GOT3 (cell line): ENCODE measurements around the gene SEPTIN12.

ENCODE experiments used
- DNase-seq: peaks from one replicate; lab custom pipeline; 2025; ENCODE audit warnings: mixed read lengths; lab: John Stamatoyannopoulos, UW

SEPTIN12 gene

DNA sequence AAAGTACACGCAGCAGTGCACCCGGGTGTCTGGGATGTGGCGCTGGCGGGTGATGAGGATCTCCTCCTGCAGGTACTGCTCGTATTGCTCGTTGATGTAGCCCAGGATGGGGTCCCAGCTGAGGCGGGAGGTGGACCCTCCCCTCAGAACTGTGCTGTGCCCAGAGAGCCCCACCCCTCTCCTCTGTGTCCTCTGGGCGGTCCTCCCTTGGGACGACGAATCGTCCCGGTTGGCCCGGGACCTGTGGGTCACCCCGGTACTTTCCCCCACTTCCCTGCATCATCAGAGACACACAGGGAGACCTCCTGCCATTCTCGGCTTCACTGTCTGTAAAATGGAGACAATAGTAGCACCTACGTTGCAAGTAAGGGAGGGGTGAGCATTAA, 4.2 kb downstream of the SEPTIN12 start:
- no peak for DNase-seq

DNA sequence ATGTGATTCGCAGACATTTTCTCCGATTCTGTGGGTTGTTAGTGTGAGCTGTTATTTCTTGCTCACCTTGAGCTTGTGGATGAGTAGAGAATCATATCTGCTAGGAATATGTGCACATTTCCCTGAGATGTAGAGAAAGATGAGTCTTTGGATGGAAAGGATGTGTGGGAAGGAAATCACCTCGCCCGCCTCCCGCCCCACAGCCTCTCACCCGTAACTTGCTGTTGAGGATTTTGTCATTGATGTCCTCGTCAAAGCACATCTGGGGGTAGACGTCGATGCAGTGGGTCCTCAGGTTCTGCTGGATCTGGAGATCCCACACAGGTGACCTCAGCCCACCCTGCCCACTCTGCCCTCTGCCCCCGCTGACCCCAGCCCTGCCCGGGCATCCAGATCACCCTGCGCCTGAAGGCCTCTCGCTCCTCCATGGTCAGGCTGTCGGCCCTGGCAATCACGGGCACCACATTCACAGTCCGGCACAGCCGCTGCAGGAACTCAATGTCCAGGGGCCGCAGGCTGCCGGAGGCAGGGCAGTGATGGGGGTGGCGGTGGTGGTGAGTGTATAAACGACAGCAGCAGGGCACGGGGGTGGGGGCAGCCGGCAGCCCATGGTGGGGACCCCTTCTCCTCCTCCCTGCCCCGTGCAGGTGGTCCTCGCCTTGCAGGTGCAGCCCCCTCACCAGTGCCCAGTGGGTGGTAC, 4.7 kb downstream of the SEPTIN12 start:
- DNase-seq = no peak

DNA sequence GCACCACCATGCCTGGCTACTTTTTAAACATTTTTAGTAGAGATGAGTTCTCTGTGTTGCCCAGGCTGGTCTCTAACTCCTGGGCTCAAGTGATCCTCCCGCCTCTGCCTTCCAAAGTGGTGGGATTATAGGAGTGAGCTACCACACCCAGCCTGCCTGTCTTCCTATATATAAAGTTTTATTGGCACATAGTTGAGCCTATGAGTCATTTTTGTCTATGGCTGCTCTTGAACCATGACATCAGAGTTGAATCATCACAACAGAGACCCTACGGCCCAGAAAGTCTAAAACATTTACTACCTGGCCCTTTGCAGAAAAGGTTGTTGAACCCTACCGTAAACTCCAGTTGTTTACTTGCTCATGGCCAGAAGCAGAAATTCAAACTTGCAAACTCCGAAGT, 7.9 kb downstream of the SEPTIN12 start:
- DNase-seq = no peak

GRCh38 chr16:4778050-4778392, 10.1 kb downstream of the SEPTIN12 start:
- DNase-seq = no peak

DNA sequence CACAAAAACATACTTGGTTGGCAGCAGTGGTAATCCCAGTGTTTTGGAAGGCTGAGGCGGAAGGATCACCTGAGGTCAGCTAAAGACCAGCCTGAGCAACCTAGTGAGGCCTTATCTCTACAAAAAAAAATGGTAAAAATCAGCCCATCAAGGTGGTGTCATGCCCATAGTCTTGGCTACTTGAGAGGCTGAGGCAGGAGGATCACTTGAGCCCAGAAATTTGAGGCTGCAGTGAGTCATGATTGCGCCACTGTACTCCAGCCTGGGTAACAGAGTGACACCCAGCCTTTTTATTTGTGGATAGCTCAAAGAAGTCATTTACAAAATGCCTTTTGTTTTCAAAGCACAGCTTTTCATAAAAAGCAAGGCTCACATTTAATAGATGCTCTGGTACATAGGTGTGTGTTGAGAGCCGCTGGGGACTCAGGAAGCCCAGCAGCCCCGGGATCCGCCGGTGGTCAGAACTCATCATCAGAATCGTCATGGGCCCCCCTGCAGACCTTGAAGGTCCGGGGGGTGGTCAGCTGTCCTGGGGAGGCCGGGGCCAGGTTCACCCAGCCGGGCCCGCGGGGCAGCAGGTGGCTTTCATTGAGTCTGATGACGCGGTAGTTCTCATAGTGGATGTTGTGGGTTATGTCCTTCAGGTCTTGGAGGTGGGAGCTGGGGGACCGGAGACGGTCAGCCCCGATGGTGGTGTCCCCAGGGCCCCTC, 10.7 kb downstream of the SEPTIN12 start:
- DNase-seq = no peak

DNA sequence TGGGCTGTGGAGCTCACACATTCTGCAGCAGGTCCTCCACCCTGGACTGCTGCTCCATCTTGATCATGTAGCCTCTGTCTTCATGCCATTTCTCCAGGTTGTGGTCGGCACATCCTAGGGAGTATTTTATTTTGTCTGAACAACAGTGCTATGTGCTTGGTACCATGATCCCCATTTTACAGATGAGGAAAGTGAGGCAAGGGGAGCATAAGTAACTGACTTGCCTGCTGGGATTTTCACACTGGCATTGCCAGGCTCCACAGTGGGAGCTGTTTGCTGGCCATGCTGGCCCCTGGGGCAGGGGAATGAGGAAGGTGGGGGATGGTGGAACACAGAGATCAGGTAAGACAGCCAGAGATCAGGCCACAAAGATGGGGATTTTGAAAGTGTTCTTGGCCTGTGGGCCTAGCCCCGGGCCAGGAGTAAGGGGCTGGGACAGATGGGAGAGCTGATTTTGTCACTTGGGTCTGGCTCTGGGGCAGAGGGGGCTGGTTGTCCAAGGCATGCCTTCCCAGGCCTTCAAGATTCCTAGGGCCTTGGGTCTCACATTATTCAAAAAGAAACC, 11.9 kb downstream of the SEPTIN12 start:
- DNase-seq = no peak

- DNase-seq = no peak
These were observed 13.1 kb downstream of the SEPTIN12 start for GRCh38 chr16:4775005-4775404.

GRCh38 chr16:4772351-4772750, 15.8 kb downstream of the SEPTIN12 start:
- no peak for DNase-seq

DNA sequence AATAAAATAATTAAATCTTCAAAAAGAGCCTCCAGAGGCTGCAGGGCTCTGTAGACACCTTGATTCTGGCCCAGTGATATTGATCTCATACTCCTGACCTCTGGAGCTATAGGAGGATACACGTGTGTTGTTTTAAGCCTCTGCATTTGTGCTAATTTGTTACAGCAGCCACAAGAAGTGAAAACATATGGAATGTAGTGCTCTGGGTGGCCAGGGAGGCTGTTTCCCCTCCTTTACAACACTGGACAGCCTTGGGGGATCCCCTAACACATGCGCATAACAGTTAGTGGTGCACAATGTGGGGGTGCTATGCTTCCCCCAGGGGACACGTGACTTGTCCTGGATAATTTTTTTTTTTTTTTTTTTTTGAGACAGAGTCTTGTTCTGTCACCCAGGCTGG, 16.5 kb downstream of the SEPTIN12 start:
- DNase-seq = no peak

DNA sequence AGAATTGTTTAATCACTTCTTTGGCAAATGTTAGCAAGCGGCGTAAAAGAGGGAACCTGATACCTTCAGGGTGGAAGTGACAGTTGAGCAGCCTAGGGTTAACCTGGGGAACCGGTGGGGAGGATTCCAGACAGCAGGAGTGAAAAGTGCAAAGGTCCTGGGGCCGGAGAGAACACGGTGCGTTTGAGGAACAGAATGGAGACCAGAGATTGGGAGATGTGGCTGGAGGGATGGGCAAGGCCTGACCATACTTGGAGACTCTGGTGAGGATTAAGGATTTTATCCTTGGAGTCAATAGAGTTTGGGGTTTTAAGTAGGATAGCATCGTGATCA, 18.9 kb downstream of the SEPTIN12 start:
- DNase-seq = no peak

DNA sequence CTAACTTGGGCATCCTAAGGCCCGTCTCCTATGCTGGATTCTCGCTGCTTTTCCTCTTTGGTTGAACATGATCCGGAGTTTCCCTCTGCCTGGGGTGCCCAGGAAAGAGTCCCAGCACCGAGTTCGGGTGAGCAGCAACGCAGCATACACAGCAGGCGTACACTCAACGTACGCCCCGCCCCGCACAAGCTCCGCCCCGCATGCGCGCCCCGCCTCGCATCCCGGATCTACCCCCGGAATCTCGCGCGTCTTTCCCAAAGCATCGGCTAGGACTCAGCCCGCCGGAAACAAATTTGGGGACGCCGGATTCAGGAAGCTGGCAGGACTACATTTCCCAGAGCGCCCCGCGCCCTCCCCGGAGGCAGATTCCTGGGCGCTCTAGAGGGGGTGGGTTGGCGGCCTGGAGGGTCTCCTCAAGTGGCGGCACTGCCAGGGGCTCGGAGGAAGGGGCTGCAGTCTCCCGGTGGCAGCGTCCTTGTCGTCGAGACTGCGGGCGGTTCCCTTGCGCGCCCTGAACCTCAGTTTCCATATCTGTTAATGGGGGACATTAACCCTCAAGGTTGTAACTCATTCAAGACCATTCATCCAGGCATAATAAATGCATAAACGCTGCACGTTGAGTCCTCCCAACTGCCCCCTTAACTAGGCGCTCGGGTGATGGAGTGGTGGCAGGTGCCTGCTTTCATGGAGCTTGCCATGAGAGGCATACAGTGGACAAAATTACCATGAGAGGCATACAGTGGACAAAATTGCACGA, 19.4 kb downstream of the SEPTIN12 start:
- peak; percentile 82 for DNase-seq

GRCh38 chr16:4767872-4768548, 20.1 kb downstream of the SEPTIN12 start:
- no peak for DNase-seq

DNA sequence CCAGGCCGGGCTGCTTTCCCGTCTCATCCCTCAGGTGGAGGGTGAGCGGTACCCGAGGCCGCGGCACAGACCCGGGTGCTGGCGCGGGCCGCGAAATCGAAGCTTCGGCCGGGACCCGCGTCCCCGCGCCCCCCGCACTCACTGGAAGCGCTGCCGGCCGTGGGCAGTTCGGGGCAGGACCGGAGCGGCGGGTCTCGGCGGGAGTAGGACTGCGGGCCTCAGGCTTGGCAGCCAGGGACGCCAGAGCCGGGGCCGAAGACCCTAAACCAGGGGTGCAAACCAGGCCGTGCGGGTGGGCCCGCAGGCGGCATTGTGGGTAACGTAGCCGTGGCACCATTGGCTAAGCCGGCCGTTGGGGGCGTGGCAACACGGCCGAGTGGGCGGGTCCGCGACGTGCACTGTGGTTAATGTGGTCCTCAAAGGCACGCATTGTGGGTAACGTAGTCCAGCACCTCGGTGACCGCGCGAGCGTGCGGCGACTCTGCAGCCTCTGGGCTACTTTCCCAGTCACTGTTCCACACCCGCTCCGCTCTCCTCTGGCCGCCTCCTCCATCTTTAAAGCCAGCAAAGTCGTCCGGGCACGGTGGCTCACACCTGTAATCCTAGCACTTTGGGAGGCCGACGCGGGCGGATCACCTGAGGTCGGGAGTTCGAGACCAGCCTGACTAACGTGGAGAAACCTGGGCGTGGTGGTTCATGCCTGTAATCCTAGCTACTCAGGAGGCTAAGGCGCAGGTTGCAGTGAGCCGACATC, 21.1 kb downstream of the SEPTIN12 start, which contains the start of gene ZNF500:
Gene ZNF500, minus strand, starts transcription at position 288 of the 754 bp plus-strand sequence. CDS start 1,184 bp downstream, outside the sequence.
- peak; percentile 89 for DNase-seq

DNA sequence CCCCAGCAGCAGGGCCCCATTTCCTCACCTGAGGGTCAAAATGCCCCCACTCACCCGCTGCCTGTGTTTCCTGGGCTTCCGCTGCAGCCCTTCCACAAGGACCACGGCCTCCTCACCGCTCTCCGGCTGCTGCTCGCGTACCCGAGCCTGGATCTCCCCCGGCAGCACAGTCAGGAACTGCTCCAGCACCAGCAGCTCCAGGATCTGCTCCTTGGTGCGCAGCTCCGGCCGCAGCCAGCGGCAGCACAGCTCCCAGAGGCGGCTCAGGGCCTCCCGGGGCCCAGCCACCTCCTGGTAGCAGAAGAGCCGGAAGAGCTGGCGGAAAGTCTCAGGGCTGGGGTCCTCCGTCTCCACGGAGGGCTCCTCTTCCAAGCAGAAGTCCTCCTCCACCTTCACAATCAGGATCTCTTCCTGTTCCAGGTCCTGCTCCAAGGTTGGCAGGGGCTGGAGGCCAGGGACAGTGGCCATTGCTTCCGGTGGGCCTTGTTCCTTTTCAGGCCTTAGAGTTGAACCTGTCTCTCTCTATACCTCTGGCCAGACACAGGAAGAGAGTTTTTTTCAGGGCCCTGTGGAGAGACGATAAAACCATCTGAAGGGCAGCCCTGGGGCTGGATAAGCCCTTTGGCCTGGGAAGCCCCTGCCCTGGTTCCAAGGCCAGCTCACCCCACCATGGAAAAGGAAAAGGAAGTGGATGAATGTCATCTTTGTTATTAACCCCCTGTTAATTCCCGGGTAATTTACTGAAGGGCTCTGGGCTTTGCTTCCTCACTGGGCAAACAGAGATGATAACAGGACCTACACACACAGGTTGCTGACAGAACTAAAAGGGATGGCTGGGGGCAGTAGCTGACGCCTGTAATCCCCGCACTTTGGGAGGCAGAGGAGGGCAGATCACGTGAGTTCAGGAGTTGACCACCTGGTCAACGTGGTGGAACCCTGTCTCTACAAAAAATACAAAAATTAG, 22.4 kb downstream of the SEPTIN12 start:
- no peak for DNase-seq

- DNase-seq = no peak
These were observed 24.4 kb downstream of the SEPTIN12 start for GRCh38 chr16:4763791-4764190.

DNA sequence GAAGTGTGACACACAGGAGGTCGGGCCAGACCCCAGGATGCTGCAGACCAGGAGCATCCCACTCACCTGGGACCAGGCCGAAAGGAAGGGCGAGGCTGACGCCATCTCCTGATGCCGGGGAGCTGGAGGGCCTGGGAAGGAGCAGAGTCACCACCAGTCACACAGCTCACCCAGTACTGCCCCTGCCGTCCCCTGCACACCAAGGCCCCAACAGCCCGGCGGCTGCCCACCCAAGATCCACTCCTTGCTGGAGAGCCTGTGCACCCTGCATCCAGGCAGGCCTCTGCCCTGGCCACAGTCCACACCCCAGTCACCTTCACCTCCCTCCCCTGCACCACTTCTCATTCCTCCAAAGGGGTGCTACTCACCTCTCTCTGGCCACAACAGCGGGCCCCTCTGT, 25.9 kb downstream of the SEPTIN12 start:
- DNase-seq = no peak

GRCh38 chr16:4760221-4760910, 27.8 kb downstream of the SEPTIN12 start:
- no peak for DNase-seq

GRCh38 chr16:4755687-4756086, 32.5 kb downstream of the SEPTIN12 start:
- DNase-seq = no peak

- no peak for DNase-seq
These were observed 33.3 kb downstream of the SEPTIN12 start for GRCh38 chr16:4754865-4755264.

- no peak for DNase-seq
These were observed 34.9 kb downstream of the SEPTIN12 start for GRCh38 chr16:4753227-4753626.
